ENCODE data around the gene YIPF2.

GRCh38 chr19:10929402-10929794, 959 bp upstream of the YIPF2 start:
- TF ChIP-seq CTCF (IDR thresholded peaks at IDR 0.05; ENCODE audit: insufficient read depth, low read depth, low read length) (no peak), EZH2 (IDR thresholded peaks at IDR 0.05; ENCODE audit: insufficient read depth, low read length) (no peak)

Measured in astrocyte (in vitro differentiated cells and primary cell).